Kidney (tissue), 14 donors: Measurements from ENCODE around the gene CCDC3. TPM values are rescaled to one million over a fixed set of nuclear protein-coding genes. Genes with fewer than 3 reads are reported as not detected.

Experiments
- DNase-seq, 5 donors: peaks; one replicate each; pipeline ENCODE4 v3.0.0-alpha.2; 2013 to 2020
- FAIRE-seq: peaks from 2 replicates; lab custom pipeline; 2012; peaks lifted over from hg19 to GRCh38; lab: Jason Lieb, UNC
- H3K27ac ChIP-seq, 2 donors: one replicate each; pipeline ENCODE4 v1.7.0; 2013; ENCODE audit warnings: low read depth in 2 of 2, low read length in 2 of 2, inconsistent platforms in 1 of 2
- H3K27me3 ChIP-seq: one replicate; pipeline ENCODE4 v1.7.1; 2013; ENCODE audit warnings: low read length, inconsistent platforms; ENCODE audit not compliant: control insufficient read depth, insufficient read depth
- H3K36me3 ChIP-seq, 3 donors: one replicate each; pipeline versions ENCODE4 v1.7.0 to v1.7.1; 2013; ENCODE audit warnings: low read length in 3 of 3, control low read depth in 1 of 3, inconsistent platforms in 1 of 3; ENCODE audit not compliant: insufficient read depth in 3 of 3, control insufficient read depth in 2 of 3
- H3K4me1 ChIP-seq, 3 donors: one replicate each; pipeline versions ENCODE4 v1.7.0 to v1.7.1; 2013; ENCODE audit warnings: low read length in 3 of 3, inconsistent platforms in 1 of 3, low read depth in 1 of 3; ENCODE audit not compliant: control insufficient read depth in 2 of 3, insufficient read depth in 2 of 3
- H3K4me3 ChIP-seq, 3 donors: one replicate each; pipeline versions ENCODE4 v1.7.0 to v1.8.1; 2013; ENCODE audit warnings: low read length in 3 of 3, control low read depth in 1 of 3, inconsistent platforms in 1 of 3
- H3K9ac ChIP-seq, 3 donors: one replicate each; pipeline versions ENCODE4 v1.7.0 to v1.7.1; 2013; ENCODE audit warnings: low read length in 3 of 3, control low read depth in 1 of 3, inconsistent platforms in 1 of 3
- H3K9me3 ChIP-seq, 3 donors: one replicate each; pipeline versions ENCODE4 v1.7.0 to v1.7.1; 2013; ENCODE audit warnings: low read length in 3 of 3, control low read depth in 1 of 3, inconsistent platforms in 1 of 3; ENCODE audit not compliant: control insufficient read depth in 2 of 3, insufficient read depth in 1 of 3
- CTCF ChIP-seq: IDR thresholded peaks from 3 replicates; pipeline ENCODE4 v1.5.1; 2012; ENCODE audit warnings: mild to moderate bottlenecking, moderate library complexity, borderline replicate concordance; ENCODE audit not compliant: insufficient read depth; ENCODE audit errors: extremely low read depth
- intact Hi-C: fragments of 100-400 bp; cut with DNase I; formaldehyde crosslinking; loops from one replicate; pipeline ENCODE4 v1.11.1; 2022
- polyA plus RNA-seq: library from polyadenylated mRNA; stranded (reverse); fragments of 350-450 nt; fragmentation: Illumina TruSeq; extraction: RNeasy Lipid Tissue Mini Kit (QIAGEN cat#74804); gene quantifications from one replicate; pipeline ENCODE4 v1.2.3, GENCODE V29; 2014; ENCODE audit warnings: low read depth, low replicate concordance; ENCODE audit not compliant: insufficient read depth
- total RNA-seq: library from RNA; stranded (reverse); fragmentation: NEBNext Ultra II Directional; extraction: Animal tissue kit (Norgen Biotek cat#: 25700); gene quantifications from one replicate; pipeline ENCODE4 v1.2.1, GENCODE V29; 2021
- donor health status: control.
- donor health status: control.
- donor health status: control.
- donor health status: control.
- donor health status: control.
- donor health status: DM: yes; HTN: yes; CAD: no.
- donor health status: Normal renal cell carcinoma (clear cell type).

Gene CCDC3
- total and polyA plus RNA-seq, 2 donors from 2014 or later, result 9.7 to 33.5 TPM

DNA sequence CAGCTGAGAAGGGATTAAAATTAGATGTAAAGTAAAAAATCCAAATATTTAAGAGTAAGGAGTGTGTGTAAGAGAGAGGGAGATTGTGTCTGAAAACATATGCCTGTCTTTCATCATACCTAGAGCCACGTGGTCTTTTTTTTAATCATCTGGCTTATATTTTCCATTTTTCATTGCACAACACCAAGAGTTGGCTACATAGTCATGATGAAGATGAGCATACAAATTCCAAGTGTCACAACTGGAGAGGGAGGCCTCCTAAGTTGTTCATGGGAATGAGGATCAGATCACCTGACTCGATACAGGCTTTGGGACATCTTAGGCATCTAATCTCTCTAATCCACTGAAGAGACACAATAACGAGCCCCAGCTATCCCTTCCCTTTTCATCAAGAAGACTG lies 47.2 kb upstream of the CCDC3 start:
- no peak overlapping the region for H3K9ac ChIP-seq
- FAIRE-seq, result no peak
- no peak overlapping the region for H3K27ac ChIP-seq
- no peaks in the 10 kb centered on the region for H3K4me1 ChIP-seq
- intact Hi-C loops, result no loop called here
- no peak overlapping the region for H3K4me3 ChIP-seq
- no peak for TF ChIP-seq CTCF
- no peaks in the 10 kb centered on the region for H3K9me3 ChIP-seq
- H3K36me3 ChIP-seq, result no peaks in the 10 kb centered on the region
- no peak for DNase-seq
- H3K27me3 ChIP-seq, result no peaks in the 10 kb centered on the region

DNA sequence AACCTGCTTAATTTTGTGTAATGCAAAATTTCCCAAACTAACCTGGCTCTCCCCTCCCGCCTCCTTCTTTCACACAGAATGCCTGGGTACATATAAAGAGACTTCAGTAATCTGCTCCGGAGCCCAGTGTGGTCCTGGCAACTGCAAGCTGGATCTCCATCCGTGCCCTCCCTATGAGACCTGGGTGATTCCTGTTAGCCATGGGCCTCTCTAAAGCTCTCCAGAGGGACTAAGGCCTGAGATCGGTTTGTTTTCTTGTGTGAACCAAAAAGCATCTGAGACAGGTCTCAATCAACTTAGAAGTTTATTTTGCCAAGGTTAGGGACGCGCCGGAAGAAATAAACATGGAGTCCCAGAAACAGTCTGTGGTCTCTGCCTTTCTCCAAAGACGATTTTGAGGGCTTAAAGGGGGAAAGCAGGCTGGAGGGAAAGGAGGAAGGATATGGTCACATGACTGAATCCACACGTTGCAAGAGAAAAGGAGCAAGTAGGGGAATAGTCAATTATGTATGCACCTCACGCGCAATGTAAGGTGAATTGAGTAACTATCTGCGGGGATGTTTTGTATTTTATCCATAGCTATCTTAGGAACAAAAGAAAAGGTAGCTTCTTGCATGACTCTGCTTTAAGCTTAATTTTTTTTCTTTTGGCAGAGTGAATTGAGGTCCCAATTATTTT lies 46.2 kb upstream of the CCDC3 start:
- intact Hi-C loops, result no loop called here
- Histone ChIP-seq H3K27me3 (no peaks in the 10 kb centered on the region), H3K9me3 (no peaks in the 10 kb centered on the region), H3K4me1 (no peaks in the 10 kb centered on the region), H3K36me3 (no peaks in the 10 kb centered on the region), H3K4me3 (no peak overlapping the region), H3K9ac (no peak overlapping the region), H3K27ac (no peak overlapping the region)
- no peak for DNase-seq
- no peak for TF ChIP-seq CTCF
- FAIRE-seq, result no peak

DNA sequence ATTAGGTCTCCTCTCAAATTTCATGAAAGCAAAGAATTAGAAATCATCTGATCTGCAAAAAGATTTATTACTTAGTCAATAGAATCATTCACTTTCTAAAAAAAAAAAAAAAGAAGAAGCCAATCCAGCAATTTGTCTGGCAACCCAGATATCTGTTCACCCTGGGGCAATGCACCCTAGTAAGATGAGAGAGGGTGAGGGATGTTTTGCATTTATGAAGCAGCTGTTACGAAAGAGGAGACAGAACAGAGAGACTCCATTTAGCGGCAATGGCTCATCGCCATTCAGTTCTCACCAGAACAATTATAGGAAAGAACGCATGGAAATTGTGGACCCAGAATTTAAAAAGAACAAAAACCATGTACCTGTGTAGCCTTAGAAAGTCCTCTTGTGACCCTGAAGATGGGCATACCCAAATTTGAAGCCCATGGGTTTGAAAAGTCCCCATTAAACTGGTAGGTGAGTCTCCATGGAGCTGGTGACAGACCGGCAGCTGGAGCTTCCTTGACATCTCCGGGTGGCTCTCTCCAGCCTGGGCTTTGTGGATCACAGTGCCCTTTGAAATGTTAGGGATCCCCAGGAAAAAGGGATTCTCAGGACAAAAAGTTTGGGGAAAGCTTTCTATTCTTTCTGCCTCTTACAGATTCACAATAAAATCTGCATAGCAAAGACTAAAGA lies 45.5 kb upstream of the CCDC3 start:
- H3K36me3 ChIP-seq, result no peaks in the 10 kb centered on the region
- no peak for TF ChIP-seq CTCF
- no peaks in the 10 kb centered on the region for H3K27me3 ChIP-seq
- H3K9ac ChIP-seq, result no peak overlapping the region
- DNase-seq, result no peak
- H3K4me1 ChIP-seq, result no peaks in the 10 kb centered on the region
- H3K9me3 ChIP-seq, result no peaks in the 10 kb centered on the region
- H3K4me3 ChIP-seq, result no peak overlapping the region
- H3K27ac ChIP-seq, result no peak overlapping the region
- FAIRE-seq, result no peak
- intact Hi-C loops, result no loop called here
